GM23338 (cell line): ENCODE results near the gene CPNE1. TPM values are rescaled to one million over a fixed set of nuclear protein-coding genes. Genes with fewer than 3 reads are reported as not detected.

Experiments used
- ATAC-seq: fragments of 200-7000 bp; cut with Tn5 transposase; 3 replicates; pipeline ENCODE4 v1.9.1; 2020
- DNase-seq: peaks from one replicate; pipeline ENCODE4 v3.0.0-alpha.2; 2015; ENCODE audit warnings: low spot score
- H2AFZ ChIP-seq: fragments of 200-600 bp; sonication (generic); 2 replicates; pipeline ENCODE4 v1.8.0; 2016; ENCODE audit warnings: antibody characterized with exemption, mild to moderate bottlenecking, moderate library complexity
- H3F3A ChIP-seq: fragments of 200-600 bp; sonication (generic); replicated peaks from 2 replicates; pipeline ENCODE4 v1.8.0; 2017; ENCODE audit warnings: antibody characterized with exemption, mixed run types, low read depth
- H3K27ac ChIP-seq: fragments of 200-600 bp; sonication (generic); 2 replicates; pipeline ENCODE4 v1.6.1; 2016; ENCODE audit warnings: low read depth
- H3K27me3 ChIP-seq: fragments of 200-600 bp; sonication (generic); 2 replicates; pipeline ENCODE4 v1.8.0; 2016; ENCODE audit warnings: mild to moderate bottlenecking, mixed run types, moderate library complexity; ENCODE audit not compliant: insufficient read depth
- H3K36me3 ChIP-seq: fragments of 200-600 bp; sonication (generic); 2 replicates; pipeline ENCODE4 v1.8.0; 2016; ENCODE audit warnings: mild to moderate bottlenecking; ENCODE audit not compliant: insufficient read depth
- H3K4me1 ChIP-seq: fragments of 200-600 bp; sonication (generic); 2 replicates; pipeline ENCODE4 v1.8.0; 2016; ENCODE audit warnings: mild to moderate bottlenecking, moderate library complexity; ENCODE audit not compliant: insufficient read depth
- H3K4me2 ChIP-seq: fragments of 200-600 bp; sonication (generic); 2 replicates; pipeline ENCODE4 v1.7.1; 2017; ENCODE audit warnings: mixed run types
- H3K4me3 ChIP-seq: fragments of 200-600 bp; sonication (generic); 2 replicates; pipeline ENCODE4 v1.6.1; 2016; ENCODE audit warnings: mixed run types
- H3K79me2 ChIP-seq: fragments of 200-600 bp; sonication (generic); replicated peaks from 2 replicates; pipeline ENCODE4 v1.8.0; 2017; ENCODE audit warnings: mild to moderate bottlenecking; ENCODE audit not compliant: insufficient read depth
- H3K9me2 ChIP-seq: fragments of 200-600 bp; sonication (generic); 2 replicates; pipeline ENCODE4 v1.8.0; 2017; ENCODE audit not compliant: insufficient read depth
- H4K20me1 ChIP-seq: fragments of 200-600 bp; sonication (generic); replicated peaks from 2 replicates; pipeline ENCODE4 v1.8.0; 2017; ENCODE audit warnings: mild to moderate bottlenecking; ENCODE audit not compliant: insufficient read depth
- H3K27ac Mint-ChIP-seq: 2 replicates; pipeline ENCODE4 v1.8.0; 2020; ENCODE audit warnings: inconsistent platforms, mild to moderate bottlenecking, moderate library complexity, mixed read lengths
- H3K27me3 Mint-ChIP-seq: 3 replicates; pipeline ENCODE4 v1.8.0; 2022; ENCODE audit warnings: low read depth, mild to moderate bottlenecking, moderate library complexity, mixed read lengths, inconsistent platforms; ENCODE audit not compliant: insufficient read depth, poor library complexity
- H3K36me3 Mint-ChIP-seq: 3 replicates; pipeline ENCODE4 v1.8.0; 2021; ENCODE audit warnings: low read depth, mild to moderate bottlenecking, inconsistent platforms, moderate library complexity, mixed read lengths
- H3K4me1 Mint-ChIP-seq: 3 replicates; pipeline ENCODE4 v1.8.0; 2020; ENCODE audit warnings: mild to moderate bottlenecking, inconsistent platforms, mixed read lengths
- H3K4me3 Mint-ChIP-seq: 3 replicates; pipeline ENCODE4 v1.8.0; 2021; ENCODE audit warnings: moderate library complexity, mild to moderate bottlenecking, inconsistent platforms, mixed read lengths
- H3K9me3 Mint-ChIP-seq: 3 replicates; pipeline ENCODE4 v1.8.0; 2020; ENCODE audit warnings: moderate library complexity, mild to moderate bottlenecking, inconsistent platforms, mixed read lengths
- CREB1 ChIP-seq: fragments of 250-450 bp; sonication (Bioruptor Pico); IDR thresholded peaks from 2 replicates; pipeline ENCODE4 v1.5.0; 2020; ENCODE audit warnings: low read depth, mild to moderate bottlenecking, moderate library complexity
- CTCF ChIP-seq, 2 experiments: fragments of 200-600 bp in 1 of 2; sonication (generic) in 1 of 2; conservative IDR thresholded peaks; 2 replicates each; pipeline versions ENCODE4 v1.5.1 to v1.6.1; 2016 to 2017; ENCODE audit warnings: antibody characterized with exemption in 2 of 2, low read depth in 2 of 2, mild to moderate bottlenecking in 2 of 2, moderate library complexity in 1 of 2
- EZH2 ChIP-seq: fragments of 200-600 bp; sonication (generic); IDR thresholded peaks from one replicate; pipeline ENCODE4 v1.8.0; 2017; ENCODE audit warnings: antibody characterized with exemption, mild to moderate bottlenecking, low read depth; ENCODE audit not compliant: unreplicated experiment
- EZH2phosphoT487 ChIP-seq: fragments of 200-600 bp; sonication (generic); IDR thresholded peaks from one replicate; pipeline ENCODE4 v1.8.1; 2018; ENCODE audit warnings: antibody characterized with exemption; ENCODE audit not compliant: unreplicated experiment
- JUNB ChIP-seq: IDR thresholded peaks from one replicate; pipeline ENCODE4 v1.6.1; 2016; ENCODE audit warnings: antibody characterized with exemption; ENCODE audit not compliant: unreplicated experiment
- NANOG ChIP-seq: IDR thresholded peaks from 2 replicates; pipeline ENCODE4 v1.6.1; 2016; ENCODE audit warnings: antibody characterized with exemption, borderline replicate concordance
- POLR2AphosphoS5 ChIP-seq: IDR thresholded peaks from 2 replicates; pipeline ENCODE4 v1.6.1; 2016; ENCODE audit warnings: antibody characterized with exemption, low read depth
- REST ChIP-seq: IDR thresholded peaks from one replicate; pipeline ENCODE4 v1.6.1; 2018; ENCODE audit warnings: antibody characterized with exemption; ENCODE audit not compliant: unreplicated experiment
- STAT1 ChIP-seq: IDR thresholded peaks from one replicate; pipeline ENCODE4 v1.6.1; 2016; ENCODE audit warnings: antibody characterized with exemption; ENCODE audit not compliant: unreplicated experiment
- ZNF114 ChIP-seq: fragments of 250-450 bp; sonication (Bioruptor Pico); IDR thresholded peaks from 2 replicates; pipeline ENCODE4 v1.5.0; 2020; ENCODE audit warnings: mild to moderate bottlenecking, moderate library complexity
- ZNF331 ChIP-seq: fragments of 250-450 bp; sonication (Bioruptor Pico); IDR thresholded peaks from 2 replicates; pipeline ENCODE4 v1.5.0; 2020; ENCODE audit warnings: low read depth, mild to moderate bottlenecking, moderate library complexity
- polyA plus RNA-seq: library from polyadenylated mRNA; unstranded; fragments of >200 nt; fragmentation: Nextera tagmentation; extraction: Ambion mirVana; gene quantifications from 2 replicates; pipeline ENCODE4 v1.2.1, GENCODE V29; 2016
- total RNA-seq: library from RNA; depleted of rRNA; stranded (reverse); fragments of >200 nt; shearing (Covaris generic); gene quantifications from 2 replicates; pipeline ENCODE4 v1.2.3, GENCODE V29; 2014
- TF ChIP-seq, protein P1 (sequence below): fragments of 250-450 bp; sonication (Bioruptor Pico); IDR thresholded peaks from 2 replicates; pipeline ENCODE4 v1.5.0; 2020; ENCODE audit warnings: mild to moderate bottlenecking, moderate library complexity
- TF ChIP-seq, protein P2 (sequence below): IDR thresholded peaks from 2 replicates; pipeline ENCODE4 v1.6.1; 2016; ENCODE audit warnings: antibody characterized with exemption

CPNE1 gene
- total and polyA plus RNA-seq, 2 experiments from 2014 or later: 189 to 196 TPM

DNA sequence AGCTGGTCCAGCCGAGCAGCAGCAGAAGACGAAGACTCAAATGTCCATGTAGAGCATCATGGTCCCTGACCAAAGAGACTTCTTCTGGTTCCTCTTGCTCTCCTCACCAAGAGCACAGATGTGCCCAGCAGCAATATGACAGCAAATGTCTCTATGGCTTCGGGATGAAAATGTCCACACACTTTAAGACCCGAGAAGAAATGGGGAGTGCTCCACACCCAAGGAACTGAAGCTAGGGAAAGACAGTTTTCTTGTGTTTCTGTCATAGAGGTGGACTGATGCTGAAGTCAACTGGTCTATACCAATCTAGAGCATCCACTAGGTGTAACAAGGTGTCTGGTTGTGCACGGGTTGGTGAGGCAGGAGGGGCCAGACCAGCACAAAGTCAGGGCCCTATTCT lies 4.5 kb upstream of the CPNE1 start:
- Histone ChIP-seq H4K20me1 (no peaks in the 10 kb centered on the region), H3K27me3 (no peaks in the 10 kb centered on the region), H3K36me3 (peaks cover 9% of the 10 kb centered on the region; the same call in 1 of the 2 replicates), H3K27ac (no peak overlapping the region), H3K4me2 (no peak overlapping the region), H3K4me1 (no peaks in the 10 kb centered on the region), H3K79me2 (peaks cover 5% of the 10 kb centered on the region), H3K9me2 (no peaks in the 10 kb centered on the region), H2AFZ (no peak overlapping the region), H3F3A (no peaks in the 10 kb centered on the region), H3K4me3 (no peak overlapping the region)
- H3K27ac Mint-ChIP-seq: no peak overlapping the region
- TF ChIP-seq, protein P1, sequence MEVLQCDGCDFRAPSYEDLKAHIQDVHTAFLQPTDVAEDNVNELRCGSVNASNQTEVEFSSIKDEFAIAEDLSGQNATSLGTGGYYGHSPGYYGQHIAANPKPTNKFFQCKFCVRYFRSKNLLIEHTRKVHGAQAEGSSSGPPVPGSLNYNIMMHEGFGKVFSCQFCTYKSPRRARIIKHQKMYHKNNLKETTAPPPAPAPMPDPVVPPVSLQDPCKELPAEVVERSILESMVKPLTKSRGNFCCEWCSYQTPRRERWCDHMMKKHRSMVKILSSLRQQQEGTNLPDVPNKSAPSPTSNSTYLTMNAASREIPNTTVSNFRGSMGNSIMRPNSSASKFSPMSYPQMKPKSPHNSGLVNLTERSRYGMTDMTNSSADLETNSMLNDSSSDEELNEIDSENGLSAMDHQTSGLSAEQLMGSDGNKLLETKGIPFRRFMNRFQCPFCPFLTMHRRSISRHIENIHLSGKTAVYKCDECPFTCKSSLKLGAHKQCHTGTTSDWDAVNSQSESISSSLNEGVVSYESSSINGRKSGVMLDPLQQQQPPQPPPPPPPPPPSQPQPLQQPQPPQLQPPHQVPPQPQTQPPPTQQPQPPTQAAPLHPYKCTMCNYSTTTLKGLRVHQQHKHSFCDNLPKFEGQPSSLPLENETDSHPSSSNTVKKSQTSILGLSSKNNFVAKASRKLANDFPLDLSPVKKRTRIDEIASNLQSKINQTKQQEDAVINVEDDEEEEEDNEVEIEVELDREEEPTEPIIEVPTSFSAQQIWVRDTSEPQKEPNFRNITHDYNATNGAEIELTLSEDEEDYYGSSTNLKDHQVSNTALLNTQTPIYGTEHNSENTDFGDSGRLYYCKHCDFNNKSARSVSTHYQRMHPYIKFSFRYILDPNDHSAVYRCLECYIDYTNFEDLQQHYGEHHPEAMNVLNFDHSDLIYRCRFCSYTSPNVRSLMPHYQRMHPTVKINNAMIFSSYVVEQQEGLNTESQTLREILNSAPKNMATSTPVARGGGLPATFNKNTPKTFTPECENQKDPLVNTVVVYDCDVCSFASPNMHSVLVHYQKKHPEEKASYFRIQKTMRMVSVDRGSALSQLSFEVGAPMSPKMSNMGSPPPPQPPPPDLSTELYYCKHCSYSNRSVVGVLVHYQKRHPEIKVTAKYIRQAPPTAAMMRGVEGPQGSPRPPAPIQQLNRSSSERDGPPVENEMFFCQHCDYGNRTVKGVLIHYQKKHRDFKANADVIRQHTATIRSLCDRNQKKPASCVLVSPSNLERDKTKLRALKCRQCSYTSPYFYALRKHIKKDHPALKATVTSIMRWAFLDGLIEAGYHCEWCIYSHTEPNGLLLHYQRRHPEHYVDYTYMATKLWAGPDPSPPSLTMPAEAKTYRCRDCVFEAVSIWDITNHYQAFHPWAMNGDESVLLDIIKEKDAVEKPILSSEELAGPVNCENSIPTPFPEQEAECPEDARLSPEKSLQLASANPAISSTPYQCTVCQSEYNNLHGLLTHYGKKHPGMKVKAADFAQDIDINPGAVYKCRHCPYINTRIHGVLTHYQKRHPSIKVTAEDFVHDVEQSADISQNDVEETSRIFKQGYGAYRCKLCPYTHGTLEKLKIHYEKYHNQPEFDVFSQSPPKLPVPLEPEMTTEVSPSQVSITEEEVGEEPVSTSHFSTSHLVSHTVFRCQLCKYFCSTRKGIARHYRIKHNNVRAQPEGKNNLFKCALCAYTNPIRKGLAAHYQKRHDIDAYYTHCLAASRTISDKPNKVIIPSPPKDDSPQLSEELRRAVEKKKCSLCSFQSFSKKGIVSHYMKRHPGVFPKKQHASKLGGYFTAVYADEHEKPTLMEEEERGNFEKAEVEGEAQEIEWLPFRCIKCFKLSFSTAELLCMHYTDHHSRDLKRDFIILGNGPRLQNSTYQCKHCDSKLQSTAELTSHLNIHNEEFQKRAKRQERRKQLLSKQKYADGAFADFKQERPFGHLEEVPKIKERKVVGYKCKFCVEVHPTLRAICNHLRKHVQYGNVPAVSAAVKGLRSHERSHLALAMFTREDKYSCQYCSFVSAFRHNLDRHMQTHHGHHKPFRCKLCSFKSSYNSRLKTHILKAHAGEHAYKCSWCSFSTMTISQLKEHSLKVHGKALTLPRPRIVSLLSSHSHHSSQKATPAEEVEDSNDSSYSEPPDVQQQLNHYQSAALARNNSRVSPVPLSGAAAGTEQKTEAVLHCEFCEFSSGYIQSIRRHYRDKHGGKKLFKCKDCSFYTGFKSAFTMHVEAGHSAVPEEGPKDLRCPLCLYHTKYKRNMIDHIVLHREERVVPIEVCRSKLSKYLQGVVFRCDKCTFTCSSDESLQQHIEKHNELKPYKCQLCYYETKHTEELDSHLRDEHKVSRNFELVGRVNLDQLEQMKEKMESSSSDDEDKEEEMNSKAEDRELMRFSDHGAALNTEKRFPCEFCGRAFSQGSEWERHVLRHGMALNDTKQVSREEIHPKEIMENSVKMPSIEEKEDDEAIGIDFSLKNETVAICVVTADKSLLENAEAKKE (CRISPR knock-in tag): no peak
- TF ChIP-seq POLR2AphosphoS5: no peak
- no peak for TF ChIP-seq NANOG
- TF ChIP-seq ZNF331: no peak
- no peak for TF ChIP-seq EZH2phosphoT487
- TF ChIP-seq JUNB: no peak
- no peak for TF ChIP-seq ZNF114 (CRISPR knock-in tag)
- no peak for TF ChIP-seq CTCF (conservative IDR thresholded peaks at IDR 0.05; ENCODE audit: low read depth in 2 of 2)
- no peak for TF ChIP-seq REST
- TF ChIP-seq STAT1: no peak
- TF ChIP-seq, protein P2, sequence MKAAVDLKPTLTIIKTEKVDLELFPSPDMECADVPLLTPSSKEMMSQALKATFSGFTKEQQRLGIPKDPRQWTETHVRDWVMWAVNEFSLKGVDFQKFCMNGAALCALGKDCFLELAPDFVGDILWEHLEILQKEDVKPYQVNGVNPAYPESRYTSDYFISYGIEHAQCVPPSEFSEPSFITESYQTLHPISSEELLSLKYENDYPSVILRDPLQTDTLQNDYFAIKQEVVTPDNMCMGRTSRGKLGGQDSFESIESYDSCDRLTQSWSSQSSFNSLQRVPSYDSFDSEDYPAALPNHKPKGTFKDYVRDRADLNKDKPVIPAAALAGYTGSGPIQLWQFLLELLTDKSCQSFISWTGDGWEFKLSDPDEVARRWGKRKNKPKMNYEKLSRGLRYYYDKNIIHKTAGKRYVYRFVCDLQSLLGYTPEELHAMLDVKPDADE: no peak
- no peak for TF ChIP-seq EZH2
- no peak for TF ChIP-seq CREB1
- DNase-seq (no peak), ATAC-seq (no peak)
- H3K27me3 Mint-ChIP-seq: peaks cover 9% of the 10 kb centered on the region
- no peaks in the 10 kb centered on the region for H3K9me3 Mint-ChIP-seq
- H3K4me1 Mint-ChIP-seq: peaks cover 3% of the 10 kb centered on the region; the same call in 1 of the 3 replicates
- peaks cover 26% of the 10 kb centered on the region for H3K36me3 Mint-ChIP-seq
- H3K4me3 Mint-ChIP-seq: no peak overlapping the region
